Urinary bladder (tissue), 4 donors: ENCODE data around the gene DGKD. TPM values are rescaled to one million over a fixed set of nuclear protein-coding genes. Genes with fewer than 3 reads are reported as not detected.

Source experiments
- DNase-seq: peaks from one replicate; pipeline ENCODE4 v3.0.0-alpha.2; 2015; ENCODE audit errors: extremely low spot score
- H3K27ac ChIP-seq: one replicate; pipeline ENCODE4 v1.5.1; 2013; ENCODE audit warnings: low read depth, mild to moderate bottlenecking, moderate library complexity
- H3K36me3 ChIP-seq: one replicate; pipeline ENCODE4 v1.6.1; 2013; ENCODE audit warnings: mild to moderate bottlenecking, moderate library complexity; ENCODE audit not compliant: insufficient read depth
- H3K4me1 ChIP-seq: one replicate; pipeline ENCODE4 v1.6.1; 2013; ENCODE audit warnings: mild to moderate bottlenecking, moderate library complexity; ENCODE audit not compliant: insufficient read depth
- H3K4me3 ChIP-seq: one replicate; pipeline ENCODE4 v1.5.1; 2013; ENCODE audit warnings: low read depth, low read length
- WGBS: extraction: QIAGEN DNeasy Blood & Tissue Kit; methylation state at CpG from one replicate; pipeline ENCODE4 v1.1.7; 2013; 5-methylcytosine and 5-hydroxymethylcytosine counted together
- polyA plus RNA-seq: library from polyadenylated mRNA; stranded (reverse); fragments of 200-250 nt; gene quantifications from one replicate; pipeline ENCODE4 v1.2.3, GENCODE V29; 2013
- total RNA-seq: library from RNA; depleted of rRNA; stranded (reverse); fragments of >200 nt; gene quantifications from one replicate; pipeline ENCODE4 v1.2.3, GENCODE V29; 2014
- donor health status: healthy with polysubstance abuse.
- donor health status: healthy.

The DGKD gene
- total and polyA plus RNA-seq, 2 donors: 13.3 to 26.4 TPM

GRCh38 chr2:233375490-233376314, 21.4 kb downstream of the DGKD start:
- Histone ChIP-seq H3K4me3 (no peak overlapping the region), H3K27ac (no peak overlapping the region), H3K4me1 (no peaks in the 10 kb centered on the region), H3K36me3 (no peaks in the 10 kb centered on the region)
- no peak for DNase-seq
- 74% methylated on average over 10 of the region's 10 CpGs for WGBS

GRCh38 chr2:233379034-233379433, 24.7 kb downstream of the DGKD start:
- no peak for DNase-seq
- Histone ChIP-seq H3K36me3 (no peaks in the 10 kb centered on the region), H3K4me1 (no peaks in the 10 kb centered on the region), H3K27ac (no peak overlapping the region), H3K4me3 (no peak overlapping the region)
- WGBS: 92% methylated on average over 6 of the region's 6 CpGs

- no peaks in the 10 kb centered on the region for H3K36me3 ChIP-seq
Observed at GRCh38 chr2:233379441-233379840, 25.1 kb downstream of the DGKD start.

GRCh38 chr2:233380132-233380895, 26.0 kb downstream of the DGKD start:
- no peak for DNase-seq
- Histone ChIP-seq H3K27ac (no peak overlapping the region), H3K4me3 (no peak overlapping the region), H3K36me3 (no peaks in the 10 kb centered on the region), H3K4me1 (no peaks in the 10 kb centered on the region)
- 83% methylated on average over 13 of the region's 13 CpGs for WGBS

More at GRCh38 chr2:233379441-233379840, 25.1 kb downstream of the DGKD start:
- Histone ChIP-seq H3K4me3 (no peak overlapping the region), H3K4me1 (no peaks in the 10 kb centered on the region), H3K27ac (no peak overlapping the region)
- no peak for DNase-seq
- 51% methylated on average over 1 of the region's 1 CpG for WGBS

GRCh38 chr2:233380995-233381637, 26.8 kb downstream of the DGKD start:
- H3K36me3 ChIP-seq: no peaks in the 10 kb centered on the region
- WGBS: 94% methylated on average over 11 of the region's 11 CpGs
- H3K27ac ChIP-seq: no peak overlapping the region
- no peaks in the 10 kb centered on the region for H3K4me1 ChIP-seq
- no peak overlapping the region for H3K4me3 ChIP-seq
- DNase-seq: no peak

- H3K4me1 ChIP-seq: no peaks in the 10 kb centered on the region
- no peaks in the 10 kb centered on the region for H3K36me3 ChIP-seq
Observed at GRCh38 chr2:233381638-233381995, 27.3 kb downstream of the DGKD start.

GRCh38 chr2:233384015-233384414, 29.7 kb downstream of the DGKD start:
- Histone ChIP-seq H3K36me3 (no peaks in the 10 kb centered on the region), H3K27ac (no peak overlapping the region), H3K4me1 (no peaks in the 10 kb centered on the region), H3K4me3 (no peak overlapping the region)
- 83% methylated on average over 10 of the region's 10 CpGs for WGBS
- DNase-seq: no peak

More at GRCh38 chr2:233381638-233381995, 27.3 kb downstream of the DGKD start:
- WGBS: 87% methylated on average over 4 of the region's 4 CpGs
- Histone ChIP-seq H3K4me3 (no peak overlapping the region), H3K27ac (no peak overlapping the region)
- DNase-seq: no peak

- DNase-seq: no peak
Observed at GRCh38 chr2:233384811-233385488, 30.7 kb downstream of the DGKD start.

GRCh38 chr2:233385489-233386044, 31.3 kb downstream of the DGKD start:
- Histone ChIP-seq H3K4me1 (no peaks in the 10 kb centered on the region), H3K4me3 (no peak overlapping the region), H3K27ac (no peak overlapping the region), H3K36me3 (no peaks in the 10 kb centered on the region)
- 64% methylated on average over 14 of the region's 14 CpGs for WGBS
- DNase-seq: no peak

More at GRCh38 chr2:233384811-233385488, 30.7 kb downstream of the DGKD start:
- Histone ChIP-seq H3K4me1 (no peaks in the 10 kb centered on the region), H3K4me3 (no peak overlapping the region), H3K27ac (peak overlapping the region; percentile 15), H3K36me3 (no peaks in the 10 kb centered on the region)
- 77% methylated on average over 12 of the region's 12 CpGs for WGBS

GRCh38 chr2:233386382-233387041, 32.2 kb downstream of the DGKD start:
- Histone ChIP-seq H3K27ac (peak overlapping the region; percentile 13), H3K36me3 (no peaks in the 10 kb centered on the region), H3K4me1 (no peaks in the 10 kb centered on the region), H3K4me3 (no peak overlapping the region)
- DNase-seq: no peak
- WGBS: 44% methylated on average over 13 of the region's 13 CpGs

- WGBS: 44% methylated on average over 13 of the region's 13 CpGs
- Histone ChIP-seq H3K27ac (no peak overlapping the region), H3K4me1 (no peaks in the 10 kb centered on the region), H3K36me3 (no peaks in the 10 kb centered on the region), H3K4me3 (no peak overlapping the region)
- DNase-seq: no peak
Observed at GRCh38 chr2:233387225-233387624, 32.9 kb downstream of the DGKD start.

- no peak overlapping the region for H3K4me3 ChIP-seq
- peak; percentile 91 for DNase-seq
- WGBS: 27% methylated on average over 25 of the region's 25 CpGs
- H3K27ac ChIP-seq: peak overlapping the region; percentile 44
- H3K4me1 ChIP-seq: no peaks in the 10 kb centered on the region
- no peaks in the 10 kb centered on the region for H3K36me3 ChIP-seq
Observed at GRCh38 chr2:233387667-233388528, 33.6 kb downstream of the DGKD start.
